GM21576 (cell line): ENCODE measurements around the gene ARHGAP10.
"Not testable (repeated sequence)": the region's sequence is repeated elsewhere in the genome, so short reads cannot be mapped to it uniquely, and the experiment has no call there.

Source experiments
- ATAC-seq: cut with Tn5 transposase; IDR thresholded peaks from one replicate; pipeline ENCODE4 v1.9.1; 2021; ENCODE audit warnings: mild to moderate bottlenecking, moderate library complexity; ENCODE audit not compliant: unreplicated experiment

ARHGAP10 gene

DNA sequence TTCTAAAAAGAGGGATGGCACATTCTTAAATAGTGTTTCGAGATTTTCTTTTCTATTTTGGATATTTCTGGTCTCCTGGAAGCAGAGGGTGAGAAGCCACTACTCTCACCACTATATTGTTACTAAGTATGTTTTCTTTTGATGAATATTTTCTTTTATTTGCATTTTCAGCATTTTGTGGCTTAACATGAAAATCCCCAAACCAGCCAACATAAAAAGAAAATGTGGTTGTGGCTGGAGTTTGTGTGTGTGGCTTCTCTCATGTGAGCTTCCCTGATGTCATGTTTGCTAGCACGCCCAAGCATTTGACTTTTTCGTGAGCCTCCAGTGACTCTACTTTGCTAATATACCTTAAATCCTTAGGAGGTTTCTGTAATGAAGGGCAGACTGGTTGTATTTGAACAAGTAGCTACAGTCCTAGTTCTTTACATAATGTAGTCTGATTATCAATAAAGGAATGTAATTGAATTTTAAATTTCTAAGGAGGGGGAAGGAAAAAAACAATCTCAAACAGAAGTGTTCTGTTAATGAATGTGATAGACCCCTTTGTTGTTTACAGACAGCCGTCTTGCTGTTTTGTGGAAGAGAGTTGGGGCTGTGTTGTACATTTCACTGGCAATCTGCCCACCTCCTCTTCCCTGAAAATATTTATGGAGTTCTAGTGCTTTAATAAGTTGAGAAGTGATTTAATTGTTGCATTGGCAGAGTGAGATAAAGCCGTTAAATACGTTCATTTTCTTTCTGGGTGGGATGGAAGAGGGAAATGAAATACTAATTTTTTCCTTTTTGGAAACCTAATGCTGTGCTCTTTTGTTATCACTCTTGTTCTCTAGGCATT, 114.6 kb downstream of the ARHGAP10 start:
- peak; percentile 68 for ATAC-seq

DNA sequence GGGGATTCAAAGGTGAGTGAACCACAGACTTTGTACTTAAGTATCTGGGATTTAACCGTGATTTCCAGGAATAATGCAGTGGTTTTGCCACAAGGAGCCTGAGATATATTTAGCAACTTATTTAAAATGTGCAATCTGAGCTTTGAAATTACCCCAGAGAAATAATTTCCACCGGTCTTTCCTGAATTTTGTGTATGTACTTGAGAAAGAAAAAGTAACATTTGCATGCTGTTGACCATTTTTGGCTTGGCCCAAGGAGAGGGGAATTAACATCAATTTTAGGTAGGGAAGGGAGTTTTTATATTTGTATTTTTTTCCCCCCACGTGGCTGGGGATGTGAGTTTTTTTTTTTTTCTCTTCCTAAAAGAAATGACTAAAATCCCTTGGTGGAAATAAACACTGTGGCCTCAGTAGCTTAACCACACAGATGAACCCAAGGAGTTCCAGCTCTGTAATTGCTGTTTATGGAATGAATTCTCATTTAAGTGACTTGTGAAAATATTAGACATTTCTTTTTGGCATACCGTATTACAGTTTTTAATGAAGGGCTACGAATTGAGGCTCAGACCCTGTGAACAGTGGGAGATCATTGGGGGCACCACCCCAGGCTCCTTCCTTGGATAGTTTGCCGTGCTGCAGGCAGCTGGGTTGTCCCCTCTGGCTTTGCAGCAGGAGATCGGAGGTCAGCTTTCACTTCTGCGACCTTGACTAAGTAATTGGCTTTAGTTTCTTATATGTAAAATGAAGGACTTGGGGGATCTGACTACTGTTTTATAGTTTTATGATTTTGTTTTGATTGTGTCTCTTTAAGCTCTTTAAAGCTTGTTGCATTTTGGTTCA, 116.1 kb downstream of the ARHGAP10 start:
- no peak for ATAC-seq

DNA sequence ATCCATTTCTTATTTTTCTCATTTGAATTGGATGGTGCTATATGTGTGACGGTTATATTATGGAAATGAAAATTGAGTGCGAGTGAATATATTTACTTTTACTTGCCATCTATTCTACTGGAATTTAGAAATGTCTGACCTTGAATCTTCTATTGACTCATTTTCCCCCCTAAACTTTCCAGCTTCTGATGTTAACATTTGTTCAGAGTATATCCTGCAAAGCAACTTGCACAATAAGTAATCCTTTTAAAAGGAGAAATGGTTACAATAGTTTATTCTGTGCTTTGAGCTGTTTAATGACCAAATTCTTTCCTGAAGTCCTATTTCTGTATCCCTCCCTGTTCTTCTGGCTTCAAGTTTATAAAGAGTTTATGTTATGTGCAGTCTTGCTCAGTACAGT, 116.7 kb downstream of the ARHGAP10 start:
- ATAC-seq, result no peak

DNA sequence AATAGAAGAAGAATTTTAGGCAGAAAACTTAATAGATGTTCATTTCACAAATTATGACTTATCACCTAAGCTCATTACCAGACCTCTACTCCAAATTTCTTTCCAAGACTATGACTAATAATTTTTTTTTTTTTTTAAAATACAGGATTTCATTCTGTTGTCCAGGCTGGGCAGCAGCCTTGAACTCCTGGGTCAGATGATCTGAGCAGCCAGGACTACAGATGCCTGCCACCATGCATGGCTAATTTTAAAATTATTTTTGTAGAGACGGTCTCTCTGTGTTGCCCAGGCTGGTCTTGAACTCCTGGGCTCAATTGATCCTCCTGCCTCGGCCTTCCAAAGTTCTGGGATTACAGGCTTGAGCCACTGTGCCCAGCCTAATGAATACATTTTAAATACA, 119.2 kb downstream of the ARHGAP10 start:
- ATAC-seq, result no peak

DNA sequence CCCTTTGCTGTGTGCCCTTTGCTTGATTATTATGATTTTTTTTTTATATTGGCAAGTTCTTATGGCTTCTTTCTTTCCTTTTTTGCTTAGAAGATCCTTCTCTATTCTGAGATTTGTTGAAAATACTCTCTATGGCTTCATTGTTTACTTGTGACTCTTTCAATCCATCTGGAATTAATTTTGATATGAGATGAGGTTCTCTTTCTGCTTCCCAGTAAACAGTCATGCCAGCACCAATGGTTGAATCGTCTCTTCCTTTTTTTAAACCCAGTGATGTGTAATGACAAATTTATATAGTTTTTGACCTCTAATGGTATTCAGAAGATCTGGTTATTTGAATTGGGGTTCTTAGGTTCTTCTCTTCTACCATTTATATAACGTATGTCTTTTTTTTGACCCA, 121.8 kb downstream of the ARHGAP10 start:
- no peak for ATAC-seq

DNA sequence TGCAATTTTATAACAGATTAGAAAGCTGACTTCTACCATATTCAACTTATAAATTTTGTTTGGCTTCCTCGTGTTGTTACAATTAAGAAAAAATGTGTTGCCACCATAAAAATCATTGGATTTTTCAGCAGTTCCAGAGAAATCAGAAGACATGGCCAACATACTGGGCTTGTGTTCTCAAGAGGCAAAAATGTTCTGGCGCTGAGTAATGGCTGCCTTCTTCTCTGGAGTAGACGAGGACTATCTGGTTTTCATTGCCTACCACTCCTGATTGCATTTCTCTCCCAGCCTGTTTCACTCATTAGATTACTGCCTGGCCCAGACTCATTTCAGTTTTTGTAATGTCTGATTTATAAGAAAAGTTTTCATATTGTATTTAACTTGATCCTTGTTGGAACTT, 122.3 kb downstream of the ARHGAP10 start:
- ATAC-seq, result no peak

DNA sequence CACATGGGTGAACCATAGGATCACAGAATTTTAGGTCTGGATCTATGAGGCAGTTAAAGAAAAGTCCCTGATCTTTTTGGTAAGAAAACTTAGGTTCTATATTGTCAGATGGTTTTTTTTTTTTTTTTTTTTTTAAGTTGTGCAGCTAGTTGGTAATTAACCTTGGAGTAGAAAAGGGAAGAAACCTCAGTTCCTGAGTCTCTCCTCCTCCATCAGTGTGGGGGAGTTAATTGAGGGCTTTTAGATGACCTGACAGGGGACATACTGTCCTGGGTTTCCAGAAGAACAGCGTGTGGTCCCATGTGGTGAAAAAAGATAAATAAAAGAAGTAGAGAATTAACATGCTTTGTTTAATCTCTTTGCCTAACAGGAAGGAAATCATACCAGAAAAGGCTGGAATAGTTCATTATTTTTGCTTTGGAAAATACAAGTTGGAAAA, 123.7 kb downstream of the ARHGAP10 start:
- no peak for ATAC-seq

DNA sequence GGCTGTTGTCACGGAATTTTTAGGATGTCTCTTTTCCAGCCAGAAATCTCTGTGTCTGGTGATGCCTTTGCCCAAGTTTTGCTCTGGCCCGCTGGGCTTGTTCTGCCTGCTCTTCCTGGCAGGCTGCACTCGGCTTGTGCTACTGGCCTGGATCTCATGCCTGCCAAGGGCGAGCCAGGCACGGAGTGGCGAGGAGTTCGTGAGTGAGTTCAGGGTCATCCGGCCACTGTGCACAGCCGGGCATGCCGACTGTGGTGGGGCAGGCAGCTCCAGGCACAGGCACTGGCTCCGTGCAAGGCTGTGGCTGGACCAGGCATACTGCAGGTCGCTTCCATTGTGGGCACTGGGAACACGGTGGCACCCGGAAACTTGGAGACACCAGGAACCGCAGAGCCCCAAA, 129.1 kb downstream of the ARHGAP10 start:
- ATAC-seq, result no peak

DNA sequence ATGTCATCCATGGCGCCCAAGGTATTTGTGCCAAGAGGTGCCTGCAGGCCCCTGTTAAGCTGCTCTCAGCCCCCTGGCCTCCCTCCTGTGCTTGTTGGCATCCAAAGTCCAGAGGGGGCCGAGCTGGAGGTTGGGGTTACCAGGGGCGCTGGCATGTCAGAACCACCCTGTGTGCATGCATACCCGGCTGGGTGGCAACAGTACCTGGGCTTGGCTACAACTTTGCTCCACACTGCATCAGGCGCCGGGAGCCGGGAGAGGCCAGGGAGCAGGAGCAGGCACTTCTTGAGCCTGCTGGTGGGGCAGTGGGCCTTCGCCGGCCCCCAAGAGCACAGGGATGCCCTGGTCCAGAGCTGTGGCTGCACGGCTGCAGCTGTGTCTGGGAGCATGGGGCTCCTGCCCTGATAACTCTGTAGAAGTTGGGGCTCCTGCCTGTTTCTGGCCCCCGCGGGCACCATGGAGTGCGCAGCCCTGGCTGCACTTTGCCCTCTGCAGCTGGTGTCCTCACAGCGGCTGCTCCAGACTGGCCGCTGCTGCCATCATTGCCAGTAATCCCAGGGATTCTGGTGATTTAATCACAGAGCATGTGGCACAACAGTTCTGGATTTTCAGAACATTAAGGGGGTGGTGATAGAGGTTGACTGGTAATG, 130.3 kb downstream of the ARHGAP10 start:
- ATAC-seq, result no peak

DNA sequence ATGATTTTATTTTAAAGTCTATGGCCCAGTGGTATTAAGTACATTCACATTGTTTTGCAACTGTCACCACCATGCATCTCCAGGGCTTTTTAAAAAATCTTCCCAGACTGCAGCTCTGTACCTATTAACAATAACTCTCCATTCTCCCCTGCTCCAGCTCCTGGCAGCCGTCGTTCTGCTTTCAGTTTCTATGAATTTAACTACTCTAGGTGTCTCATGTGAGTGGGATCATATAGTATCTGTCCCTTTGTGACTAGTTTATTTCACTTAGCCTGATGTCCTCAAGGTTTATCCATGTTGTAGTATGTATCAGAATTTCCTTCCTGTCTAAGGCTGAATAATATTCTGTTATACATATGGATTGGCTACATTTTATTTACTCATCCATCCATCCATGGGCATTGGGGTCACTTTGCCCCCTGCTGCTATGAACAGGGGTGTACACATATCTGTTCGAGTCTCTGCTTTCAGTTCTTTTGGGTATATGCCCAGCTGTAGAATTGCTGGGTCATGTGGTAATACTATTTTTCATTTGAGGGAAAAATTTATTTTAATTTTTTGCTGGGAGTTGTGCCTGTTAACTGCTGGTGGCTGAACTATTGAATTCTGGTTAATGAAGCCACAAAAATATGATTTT, 131.3 kb downstream of the ARHGAP10 start:
- peak; percentile 45 for ATAC-seq

DNA sequence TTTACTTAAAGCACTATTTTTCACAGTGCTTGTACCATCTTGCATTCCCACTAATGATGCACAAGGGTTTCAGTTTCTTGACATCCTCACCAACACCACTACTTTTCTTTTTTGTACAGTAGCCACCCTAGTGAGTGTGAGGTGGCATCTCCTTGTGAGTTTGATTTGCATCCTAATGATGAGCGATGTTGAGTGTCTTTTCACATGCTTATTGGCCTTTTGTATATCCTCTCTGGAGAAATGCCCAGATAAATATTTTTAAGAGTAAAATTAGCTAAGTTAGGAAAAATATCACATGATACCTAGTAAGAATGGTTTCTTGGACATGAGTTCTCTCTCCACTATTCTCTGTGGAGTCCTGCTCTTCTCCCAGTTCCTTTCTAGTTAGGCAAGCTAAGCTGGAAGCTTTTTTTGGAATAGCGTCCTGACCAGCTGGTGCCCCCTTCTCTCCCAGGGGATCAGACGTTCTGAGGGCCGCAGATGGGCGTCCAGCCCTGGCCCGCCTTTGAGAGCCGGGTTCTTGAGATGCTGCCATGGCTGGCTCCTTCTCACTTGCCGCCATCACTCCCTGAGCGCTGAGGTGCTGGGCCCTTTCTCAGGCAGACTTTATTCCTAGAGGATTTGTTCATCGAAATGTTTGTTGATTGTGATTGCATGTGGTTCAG, 132.1 kb downstream of the ARHGAP10 start:
- ATAC-seq, result no peak

DNA sequence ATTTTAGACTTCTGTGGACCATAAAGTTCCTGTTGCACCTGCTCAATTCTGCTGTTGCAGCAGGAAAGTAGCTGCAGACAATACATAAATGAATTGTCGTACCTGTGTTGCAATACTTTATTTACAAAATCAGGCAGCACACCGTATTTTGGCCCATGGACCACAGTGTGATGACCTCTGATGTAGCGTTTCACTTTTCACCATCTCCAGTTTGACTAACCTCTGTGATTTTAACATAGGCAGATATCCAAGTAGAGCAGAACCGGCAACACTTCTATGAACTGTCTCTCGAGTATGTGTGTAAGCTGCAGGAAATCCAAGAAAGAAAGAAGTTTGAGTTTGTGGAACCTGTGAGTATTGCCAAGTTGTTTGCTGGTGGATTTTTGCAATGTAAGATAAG, 132.7 kb downstream of the ARHGAP10 start:
- no peak for ATAC-seq

DNA sequence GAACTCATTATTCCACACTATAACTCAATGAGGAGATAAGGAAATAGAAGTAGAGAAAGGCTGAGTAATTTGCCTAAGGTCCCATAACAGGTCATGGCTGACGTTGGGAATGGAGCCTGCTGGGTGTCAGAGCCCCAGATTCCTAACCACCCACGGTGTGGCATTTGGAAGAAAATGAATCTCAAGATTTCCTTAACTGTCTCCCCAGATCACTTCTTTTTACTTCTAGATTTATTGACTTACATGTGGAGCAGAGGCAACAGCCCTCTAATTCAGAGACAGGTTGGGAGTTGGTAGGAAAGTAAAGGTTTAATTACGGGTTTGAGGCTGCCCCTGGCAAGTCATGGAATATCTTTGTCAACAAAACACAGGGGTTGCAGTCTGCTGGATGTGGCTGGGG, 134.0 kb downstream of the ARHGAP10 start:
- no peak for ATAC-seq

DNA sequence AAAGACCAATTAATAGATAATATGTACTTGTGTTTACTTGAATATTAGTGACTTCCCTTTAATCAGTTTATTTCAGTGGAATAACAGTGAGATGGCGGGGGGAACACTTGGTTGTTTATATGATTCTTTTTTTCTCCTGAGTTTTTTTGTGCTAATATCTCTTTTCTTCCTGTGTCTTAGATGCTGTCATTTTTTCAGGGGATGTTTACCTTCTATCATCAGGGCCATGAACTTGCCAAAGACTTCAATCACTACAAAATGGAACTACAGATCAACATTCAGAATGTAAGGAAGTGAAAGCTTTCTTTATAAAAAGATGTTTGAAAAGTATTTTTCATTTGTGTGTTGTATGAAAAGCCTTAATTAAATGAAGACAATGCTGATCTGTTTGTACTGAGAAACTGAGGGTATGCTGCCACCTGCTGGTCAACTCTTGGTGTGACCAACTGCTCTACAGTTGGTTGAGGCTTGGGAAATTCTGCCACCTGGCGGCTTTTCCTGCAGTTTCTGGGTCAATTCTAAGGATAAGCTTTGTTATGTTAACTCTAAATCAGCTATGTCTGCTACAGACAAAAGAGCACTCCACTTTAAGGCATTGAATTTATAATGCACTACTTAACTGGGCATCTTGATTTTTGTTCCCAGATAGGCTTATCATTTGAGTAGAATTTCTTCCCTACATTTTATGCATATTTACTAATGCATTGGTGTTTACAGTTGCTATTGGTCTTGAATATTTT, 134.8 kb downstream of the ARHGAP10 start:
- peak; percentile 71 for ATAC-seq

DNA sequence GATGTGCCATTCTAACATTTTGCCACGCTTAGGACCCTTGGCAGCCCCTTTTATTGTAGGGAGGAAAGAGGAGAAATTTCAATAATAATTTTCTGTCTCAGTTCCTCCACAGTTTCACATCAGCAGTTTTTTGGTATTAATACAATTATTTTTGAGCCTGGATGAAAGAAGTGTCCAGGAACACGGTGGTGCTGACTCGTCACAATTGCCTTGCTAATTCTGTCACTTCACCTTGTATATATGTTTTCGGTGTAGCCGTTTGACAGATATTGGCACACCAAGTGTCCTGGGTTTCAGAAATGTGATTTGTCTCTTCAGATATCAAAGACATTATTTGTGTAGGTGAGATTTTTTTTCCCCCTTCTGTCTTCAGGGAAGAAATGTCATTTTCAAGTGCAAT, 142.2 kb downstream of the ARHGAP10 start:
- no peak for ATAC-seq

DNA sequence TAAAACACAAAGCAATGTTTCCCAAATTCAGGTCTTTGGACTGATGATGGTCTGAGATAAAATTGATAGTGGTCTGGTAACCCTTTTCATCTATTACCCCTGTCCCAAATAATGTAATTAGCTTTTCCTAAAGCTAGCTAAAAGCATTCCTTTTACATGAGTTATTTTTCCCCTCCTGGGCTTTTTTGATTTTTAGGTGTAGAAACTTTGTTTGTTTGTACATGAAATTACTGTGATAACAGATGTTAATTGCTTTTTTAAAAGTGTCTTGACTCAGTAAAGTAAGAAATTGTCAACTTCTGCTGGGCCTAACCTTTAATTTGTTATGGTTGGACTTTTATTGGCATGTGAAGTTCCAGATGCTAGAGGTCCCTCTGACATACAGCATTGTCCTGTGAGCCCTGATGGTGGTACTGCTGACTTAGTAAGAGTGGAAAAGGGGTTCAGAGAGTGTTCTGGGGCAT, 145.5 kb downstream of the ARHGAP10 start:
- ATAC-seq, result no peak

DNA sequence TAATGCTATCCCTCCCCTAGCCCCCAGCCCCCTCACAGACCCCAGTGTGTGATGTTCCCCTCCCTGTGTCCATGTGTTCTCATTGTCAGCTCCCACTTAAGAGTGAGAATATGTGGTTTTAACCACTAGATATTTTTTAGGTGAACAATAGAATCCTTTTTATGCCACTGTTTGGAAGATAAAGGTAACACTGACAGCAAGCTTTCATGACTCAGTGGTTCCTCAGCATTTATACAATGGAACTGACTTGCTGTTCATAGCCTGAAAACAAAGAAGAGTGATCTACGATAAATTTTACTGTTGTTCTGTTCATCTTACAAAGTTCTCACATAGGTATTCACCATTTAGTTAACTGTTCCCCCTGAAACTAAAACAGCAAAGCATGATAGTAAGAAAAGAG, 147.8 kb downstream of the ARHGAP10 start:
- ATAC-seq, result no peak

DNA sequence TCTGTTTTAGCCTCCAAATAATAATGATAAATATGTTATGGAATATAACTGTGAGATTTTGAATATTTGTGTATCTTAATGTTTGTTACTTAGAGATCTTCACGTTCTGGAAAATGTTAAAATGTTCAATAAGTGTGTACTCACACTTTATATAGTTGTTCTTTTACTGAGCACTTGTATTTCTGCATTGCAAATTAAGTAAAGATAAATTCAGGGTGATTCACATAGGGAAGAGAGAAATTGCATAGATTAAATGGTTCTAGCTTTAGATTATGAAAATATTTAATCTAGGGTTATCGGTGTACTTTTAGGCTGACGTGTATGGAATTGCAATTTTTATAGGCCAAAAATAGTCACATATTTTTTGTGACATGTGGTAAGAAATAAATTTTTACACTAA, 148.6 kb downstream of the ARHGAP10 start:
- ATAC-seq, result no peak

DNA sequence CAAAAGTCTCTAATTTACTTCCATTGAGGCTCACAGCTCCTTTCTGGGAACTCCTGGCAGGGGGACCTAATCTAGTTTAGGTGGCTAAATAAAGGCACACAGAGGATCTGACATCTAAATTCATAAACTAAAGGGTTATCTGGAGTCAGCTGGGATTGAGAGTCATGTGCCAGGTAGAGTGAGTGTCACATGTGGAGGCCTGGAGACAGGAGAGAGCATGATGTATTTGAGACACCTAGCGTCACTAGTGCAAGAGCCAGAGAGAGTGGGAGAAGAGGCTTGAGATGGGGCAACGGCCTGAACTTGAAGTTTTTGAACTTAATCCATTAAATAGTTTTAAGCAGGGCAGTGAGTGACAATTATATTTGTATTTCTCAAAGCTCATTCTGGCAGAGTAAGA, 152.6 kb downstream of the ARHGAP10 start:
- no peak for ATAC-seq

DNA sequence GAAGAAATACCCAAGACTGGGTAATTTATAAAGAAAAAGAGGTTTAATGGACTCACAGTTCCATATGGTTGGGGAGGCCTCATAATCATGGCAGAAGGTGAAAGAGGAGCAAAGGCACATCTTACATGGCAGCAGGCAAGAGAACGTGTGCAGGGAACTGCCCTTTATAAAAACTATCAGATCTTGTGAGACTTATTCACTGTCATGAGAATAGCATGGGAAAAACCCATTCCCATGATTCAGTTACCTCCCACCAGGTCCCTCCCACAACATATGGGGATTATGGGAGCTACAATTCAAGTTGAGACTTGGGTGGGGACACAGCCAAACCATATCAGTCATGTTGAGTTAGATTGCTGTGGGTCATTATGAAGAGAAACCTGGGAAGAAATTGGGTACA, 153.3 kb downstream of the ARHGAP10 start:
- not testable (repeated sequence) for ATAC-seq
